Left colon (tissue), 2 donors: ENCODE data around the gene EEF1AKMT3. TPM values are rescaled to one million over a fixed set of nuclear protein-coding genes. Genes with fewer than 3 reads are reported as not detected.

Experiments used
- ATAC-seq: fragments of 200-7000 bp; cut with Tn5 transposase; one replicate; pipeline ENCODE4 v1.9.1; 2020; ENCODE audit warnings: mild to moderate bottlenecking, moderate library complexity
- DNase-seq, 2 donors: peaks; one replicate each; pipeline ENCODE4 v3.0.0-alpha.2; 2020
- intact Hi-C, 2 donors: fragments of 100-400 bp; cut with DNase I in 1 of 2; cut with micrococcal nuclease in 1 of 2; formaldehyde crosslinking; loops; one replicate each; pipeline versions ENCODE4 v1.11.2 to v1.14.0; 2022; cut with DNase I, micrococcal nuclease
- total RNA-seq, 2 donors: library from RNA; stranded (reverse); fragmentation: NEBNext Ultra II Directional; extraction: Animal tissue kit (Norgen Biotek cat#: 25700); gene quantifications; one replicate each; pipeline ENCODE4 v1.2.1, GENCODE V29; 2021
- donor health status: DM: no; HTN: no; CAD: no.
- donor health status: DM: yes; HTN: yes; CAD: no.

Gene EEF1AKMT3
- total RNA-seq, 2 donors from 2014 or later = 4.8 to 6.8 TPM

DNA sequence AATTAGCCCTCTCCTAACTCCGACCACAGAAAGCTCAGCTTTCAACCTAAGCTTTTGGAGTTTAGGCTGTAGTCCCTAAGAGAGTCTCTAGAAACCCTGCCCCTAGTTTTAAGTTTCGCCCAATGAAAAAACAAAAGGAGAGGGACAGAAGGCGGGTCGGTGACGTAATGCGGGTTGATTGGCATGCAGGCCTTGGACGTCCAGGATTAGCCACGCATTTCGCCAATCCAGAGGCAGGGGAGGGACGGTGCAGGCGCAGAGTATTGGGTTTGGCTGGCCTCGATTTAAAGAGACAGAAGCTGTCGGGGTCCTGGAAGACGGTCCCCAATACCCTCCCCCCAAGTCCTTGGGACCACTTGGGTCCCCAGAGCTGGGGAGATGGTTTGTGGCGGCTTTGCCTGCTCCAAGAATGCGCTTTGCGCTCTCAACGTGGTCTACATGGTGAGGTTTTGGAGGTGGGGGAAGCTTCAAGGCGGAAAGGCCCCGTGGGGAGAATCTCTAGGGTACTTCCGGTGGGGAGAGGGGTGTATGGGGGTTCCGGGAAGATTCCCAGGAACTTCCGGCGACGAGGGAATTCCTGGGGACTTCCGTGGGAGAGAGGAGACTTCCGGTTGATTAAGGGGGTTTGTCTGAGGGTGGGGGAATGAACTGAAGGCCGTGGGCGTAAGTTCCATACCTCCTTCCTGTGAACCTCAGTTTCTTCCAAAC is 27.5 kb upstream of the EEF1AKMT3 start, which contains the start of gene TSPAN31:
Gene TSPAN31 (plus strand): TSS at position 263 of the 708 bp plus-strand sequence. CDS start 116 bp downstream, at position 379.
- ATAC-seq (peak; percentile 92), DNase-seq (peak; percentile 98 to 99)
- intact Hi-C loops = no loop called here

DNA sequence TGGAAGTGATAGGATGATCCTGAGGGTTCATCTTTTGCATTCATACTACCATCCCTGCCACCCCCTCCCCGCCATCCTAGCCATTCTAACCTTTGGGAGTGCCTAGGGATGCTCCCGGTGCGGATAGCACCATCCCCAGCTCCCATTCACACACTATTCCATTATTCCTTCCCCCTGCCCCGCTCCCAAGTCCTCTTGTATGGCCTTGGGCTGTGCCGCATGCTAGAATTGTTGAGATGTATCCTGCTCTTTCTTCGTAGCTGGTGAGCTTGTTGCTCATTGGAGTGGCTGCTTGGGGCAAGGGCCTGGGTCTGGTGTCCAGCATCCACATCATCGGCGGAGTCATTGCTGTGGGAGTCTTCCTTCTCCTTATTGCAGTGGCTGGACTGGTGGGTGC is 26.9 kb upstream of the EEF1AKMT3 start:
- intact Hi-C loops = no loop called here
- no peak for DNase-seq
- peak; percentile 8 for ATAC-seq

DNA sequence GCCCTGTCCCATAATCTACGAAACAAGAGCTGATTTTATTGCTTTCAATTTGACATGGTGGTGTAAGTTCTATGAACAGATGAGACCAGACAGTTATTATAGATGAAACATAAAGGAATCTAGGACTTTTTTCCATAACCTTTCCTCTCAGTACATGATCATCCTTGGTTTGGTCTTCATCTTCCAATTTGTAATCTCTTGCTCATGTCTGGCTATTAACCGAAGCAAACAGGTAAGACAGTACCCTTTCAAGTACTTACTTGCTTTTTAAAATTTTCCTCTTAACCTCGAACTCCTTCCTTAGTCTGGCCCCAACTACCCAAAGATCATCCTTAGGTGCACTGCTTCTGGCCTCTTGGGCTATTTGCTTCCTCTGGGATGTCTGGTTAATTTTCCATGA is 26.4 kb upstream of the EEF1AKMT3 start:
- no peak for ATAC-seq
- intact Hi-C loops = no loop called here
- DNase-seq = no peak

DNA sequence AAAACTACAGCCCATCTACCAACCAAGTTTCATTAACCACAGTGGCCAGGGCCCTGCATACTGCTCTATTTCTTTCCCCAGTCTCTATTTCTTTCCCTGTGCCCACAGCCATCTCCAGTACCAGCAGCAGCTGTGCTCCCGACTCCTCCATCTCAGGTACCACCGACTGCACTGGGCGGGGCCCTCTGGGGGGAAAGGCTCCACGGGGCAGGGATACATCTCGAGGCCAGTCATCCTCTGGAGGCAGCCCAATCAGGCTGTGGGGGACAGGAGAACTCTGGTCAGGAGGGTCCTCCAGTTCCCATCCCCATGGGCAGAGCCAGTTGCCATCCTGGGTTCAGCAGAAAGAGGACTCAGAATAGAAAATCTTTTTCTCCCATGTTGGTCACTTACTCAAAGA is 23.4 kb upstream of the EEF1AKMT3 start:
- intact Hi-C loops = no loop called here
- DNase-seq (no peak), ATAC-seq (no peak)

DNA sequence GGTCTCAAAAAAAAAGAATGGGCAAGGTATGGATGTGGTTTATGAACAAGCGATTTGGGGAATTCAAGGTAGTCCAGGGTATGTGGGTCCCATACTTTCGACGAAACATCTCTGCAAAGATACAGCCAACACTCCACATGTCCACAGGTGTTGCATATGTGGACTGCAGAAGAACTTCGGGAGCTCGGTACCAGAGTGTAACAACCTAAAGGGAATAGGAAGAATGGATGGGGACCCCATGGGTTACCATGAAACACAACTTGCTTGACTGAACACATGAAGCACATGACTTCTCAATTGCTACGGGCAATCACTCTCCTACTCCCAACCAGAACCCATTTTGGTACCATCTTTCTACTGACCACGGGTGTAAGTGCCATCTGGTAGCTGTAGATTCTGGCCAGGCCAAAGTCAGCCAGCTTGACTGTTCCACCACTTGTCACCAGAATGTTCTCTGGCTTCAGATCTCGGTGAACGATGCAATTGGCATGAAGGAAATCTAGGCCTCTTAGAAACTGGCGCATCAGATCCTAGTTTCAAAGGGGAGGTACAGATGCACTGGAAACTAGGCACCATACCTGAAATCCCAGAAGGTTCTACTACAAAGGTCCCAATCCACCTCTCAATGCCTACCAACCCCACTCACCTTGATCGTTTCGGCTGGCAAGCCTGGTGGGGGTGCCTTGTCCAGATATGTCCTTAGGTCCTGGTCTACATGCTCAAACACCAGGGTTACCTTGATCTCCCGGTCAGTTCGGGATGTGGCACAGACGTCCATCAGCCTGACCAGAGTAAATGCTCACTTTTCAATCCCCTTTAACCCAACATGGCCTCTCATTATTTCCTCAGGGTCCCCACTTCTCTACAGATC is 21.6 kb upstream of the EEF1AKMT3 start:
- ATAC-seq = no peak

DNA sequence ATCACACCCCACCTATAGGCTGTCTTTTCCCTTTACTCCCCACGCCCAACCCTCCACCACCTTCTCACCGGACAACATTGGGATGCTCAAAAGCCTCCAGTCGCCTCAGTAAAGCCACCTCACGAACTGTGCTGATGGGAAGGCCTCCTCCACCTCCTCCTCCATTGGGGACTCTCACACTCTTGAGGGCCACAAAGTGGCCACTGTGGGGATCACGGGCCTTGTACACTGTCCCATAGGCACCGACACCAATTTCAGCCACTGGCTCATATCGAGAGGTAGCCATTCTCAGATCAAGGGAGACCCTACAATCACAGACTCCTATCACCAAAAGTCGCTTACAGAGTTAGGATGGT is 21.0 kb upstream of the EEF1AKMT3 start:
- intact Hi-C loops = no loop called here
- ATAC-seq (no peak), DNase-seq (no peak)

More for the DNA sequence above, 21.6 kb upstream of the EEF1AKMT3 start:
- intact Hi-C loops = no loop called here
- DNase-seq = no peak

DNA sequence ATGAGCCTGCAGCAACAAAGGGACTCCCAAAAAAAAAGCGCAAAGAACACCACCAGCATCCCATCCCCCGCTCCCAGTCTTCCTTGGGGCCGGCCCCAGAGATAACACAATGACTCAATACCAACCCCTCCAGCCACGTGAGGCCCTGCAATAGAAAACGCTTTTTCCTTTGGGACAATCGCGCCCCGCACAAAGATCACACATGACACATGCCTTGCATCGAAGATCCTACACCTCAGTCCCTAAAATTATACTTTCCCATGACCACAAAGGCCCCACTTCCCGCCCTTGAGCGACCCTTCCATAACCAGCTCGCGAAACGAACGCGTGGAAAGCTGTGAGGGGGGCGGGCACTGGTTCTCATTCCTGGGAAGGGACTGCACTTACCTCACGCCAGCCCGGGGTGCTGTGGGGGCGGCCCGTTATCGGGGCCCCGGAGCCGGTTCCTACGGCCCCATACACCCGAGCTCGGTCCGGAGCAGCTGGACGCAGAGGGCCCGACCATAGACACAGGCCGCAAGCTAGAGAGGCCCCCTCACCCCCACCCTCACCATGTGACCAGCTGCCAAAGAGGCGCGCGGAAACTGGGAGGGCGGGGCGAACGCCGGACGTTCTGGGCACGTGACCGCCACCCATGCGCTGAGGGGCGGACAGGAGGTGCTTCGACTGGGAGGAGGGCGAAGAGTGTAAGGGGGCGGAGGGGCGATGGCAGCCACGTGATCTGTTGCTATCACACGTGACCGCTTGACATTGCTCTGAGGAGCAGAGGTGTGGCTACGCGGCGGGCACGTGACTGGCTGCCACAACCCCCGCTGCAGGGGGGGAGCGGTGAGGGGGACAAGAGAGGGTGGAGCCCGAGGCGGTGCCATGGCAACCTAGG is 20.4 kb upstream of the EEF1AKMT3 start, which contains the start of gene CDK4:
Gene CDK4 (minus strand): TSS at position 523 of the 880 bp plus-strand sequence. CDS start 593 bp downstream, outside the sequence.
- intact Hi-C loops = no loop called here
- ATAC-seq (peak; percentile 73), DNase-seq (peak; percentile 99 to 100)

DNA sequence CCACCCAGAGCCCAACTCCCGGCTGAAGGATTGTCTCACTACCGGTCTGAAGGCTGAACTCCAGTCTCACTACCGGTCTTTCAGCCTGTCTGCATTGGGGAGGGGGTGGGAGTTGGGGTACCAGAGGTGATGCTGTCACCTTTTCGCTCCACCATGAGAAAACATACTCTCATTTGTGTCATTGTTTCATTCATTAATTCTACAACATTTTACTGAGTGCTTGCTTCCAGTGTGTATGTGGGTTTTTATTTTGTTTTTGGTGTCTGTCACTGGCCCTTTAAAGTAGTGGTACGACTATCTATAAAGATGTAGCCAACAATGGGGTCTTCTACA is 19.8 kb upstream of the EEF1AKMT3 start:
- no peak for DNase-seq
- no peak for ATAC-seq
- intact Hi-C loops = no loop called here

DNA sequence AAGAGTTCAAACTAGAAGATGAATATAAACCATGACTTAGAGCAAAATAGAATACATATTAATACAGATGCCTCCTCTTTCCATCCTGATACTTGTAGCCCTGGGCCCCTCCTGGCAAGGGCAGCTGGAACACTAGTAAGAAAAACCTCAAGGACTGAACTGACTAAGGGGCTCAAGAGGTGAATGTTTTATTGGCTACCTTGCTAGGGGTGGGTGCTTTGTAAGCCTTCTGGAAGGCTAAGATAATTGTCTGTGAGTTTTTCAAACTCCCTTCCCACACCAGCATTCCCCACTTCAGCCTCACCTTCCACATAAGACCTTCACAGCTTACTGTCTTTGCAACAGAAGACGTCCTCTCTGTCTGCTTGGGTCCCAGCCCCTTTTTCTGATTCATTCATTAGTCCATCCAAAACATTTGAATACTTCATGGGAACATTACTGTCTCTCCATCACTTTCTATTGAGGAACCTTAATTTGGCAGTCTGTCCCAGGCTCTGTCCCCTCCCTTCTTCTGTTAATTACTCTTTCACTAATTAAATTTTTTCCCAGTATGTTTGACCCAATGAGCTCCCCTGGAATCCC is 18.6 kb upstream of the EEF1AKMT3 start:
- DNase-seq (no peak), ATAC-seq (no peak)
- intact Hi-C loops = no loop called here

DNA sequence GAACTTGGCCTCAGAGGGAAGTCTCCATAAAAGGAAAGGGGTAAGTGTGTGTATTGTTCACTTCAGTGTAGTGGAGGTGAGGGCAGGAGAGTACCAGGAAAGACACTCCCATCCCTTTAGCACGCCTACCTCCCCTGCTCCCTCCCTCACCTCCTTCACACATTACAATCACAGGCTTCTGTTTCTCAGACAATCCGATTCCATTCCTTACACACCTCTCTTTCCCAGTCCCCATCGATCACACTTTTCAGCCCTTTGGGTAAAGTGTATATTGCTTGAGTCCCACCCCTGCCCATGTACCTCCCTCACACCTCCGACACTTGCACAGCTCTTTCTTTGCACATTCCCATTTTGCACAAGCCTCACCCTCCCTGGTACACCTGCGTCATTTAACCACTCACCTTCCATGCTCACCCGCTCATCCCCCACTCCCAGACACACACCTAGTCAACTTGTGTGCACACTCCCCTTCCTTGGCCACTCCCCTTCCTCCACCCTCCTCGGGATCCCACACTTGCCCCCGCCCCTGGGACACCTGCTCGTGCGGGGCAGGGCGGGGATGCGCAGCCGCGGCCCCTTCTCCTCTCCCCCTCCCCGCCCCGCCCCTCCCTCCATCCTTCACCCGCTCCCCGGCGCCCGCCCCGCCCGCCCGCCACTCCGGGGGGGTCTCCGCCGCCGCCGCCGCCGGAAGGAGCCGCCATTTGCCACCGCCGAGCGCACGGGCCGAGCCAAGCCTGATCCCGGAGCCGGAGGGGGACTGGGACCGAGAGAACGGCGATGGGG is 17.8 kb upstream of the EEF1AKMT3 start, which contains the start of gene MARCHF9:
Gene MARCHF9 (plus strand): TSS at position 693 of the 783 bp plus-strand sequence. CDS start 426 bp downstream, outside the sequence.
- intact Hi-C loops = no loop called here
- peak; percentile 89 to 95 for DNase-seq
- ATAC-seq = peak; percentile 59

DNA sequence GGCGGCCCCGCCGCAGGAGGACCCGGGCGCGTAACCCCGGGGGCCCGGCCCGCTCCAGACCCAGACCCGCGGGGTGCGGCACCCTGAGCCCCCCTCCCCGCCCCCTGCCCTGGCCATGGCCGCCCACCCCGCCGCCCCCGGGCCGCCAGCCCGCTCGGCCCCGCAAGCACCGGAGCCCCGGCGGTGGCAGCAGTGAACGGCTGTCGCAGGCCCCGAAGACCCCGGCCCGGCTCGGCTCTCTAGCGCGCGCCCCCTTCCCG is 17.3 kb upstream of the EEF1AKMT3 start:
- intact Hi-C loops = no loop called here
- DNase-seq (no peak), ATAC-seq (no peak)

DNA sequence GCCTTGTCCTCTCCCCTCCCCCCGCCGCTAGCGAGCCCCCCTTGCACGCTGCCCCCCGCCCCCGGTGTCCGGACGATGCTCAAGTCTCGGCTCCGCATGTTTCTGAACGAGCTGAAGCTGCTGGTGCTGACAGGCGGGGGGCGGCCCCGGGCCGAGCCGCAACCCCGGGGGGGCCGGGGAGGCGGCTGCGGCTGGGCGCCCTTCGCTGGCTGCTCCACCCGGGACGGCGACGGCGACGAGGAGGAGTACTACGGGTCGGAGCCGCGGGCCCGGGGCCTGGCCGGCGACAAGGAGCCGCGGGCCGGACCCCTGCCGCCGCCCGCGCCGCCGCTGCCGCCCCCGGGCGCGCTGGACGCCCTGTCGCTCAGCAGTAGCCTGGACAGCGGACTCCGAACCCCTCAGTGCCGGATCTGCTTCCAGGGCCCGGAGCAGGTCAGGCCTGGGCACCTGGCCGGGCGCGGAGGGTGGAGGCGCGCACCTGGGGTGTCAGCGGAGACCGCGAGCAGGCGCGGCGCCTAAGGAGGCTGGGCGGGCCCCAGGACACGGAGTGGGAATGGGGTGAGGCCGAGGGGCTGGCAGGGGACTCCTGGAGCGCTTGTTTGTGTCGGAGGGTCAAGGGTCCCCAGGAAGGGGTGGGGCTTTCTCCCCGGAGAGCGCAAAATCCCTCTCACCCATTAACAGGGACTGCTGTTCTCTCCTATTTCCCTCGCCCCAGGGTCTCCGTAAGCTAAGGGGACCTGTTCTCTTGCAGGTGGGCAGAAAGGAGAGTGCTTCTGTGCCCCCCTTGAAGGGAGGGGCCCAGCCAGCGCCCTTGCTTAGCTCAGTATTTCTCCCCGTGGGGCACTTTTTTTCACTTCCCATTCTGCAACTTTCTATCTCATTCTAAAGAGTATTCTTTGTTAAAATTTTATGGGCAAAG is 16.7 kb upstream of the EEF1AKMT3 start:
- intact Hi-C loops = no loop called here
- DNase-seq = peak; percentile 60 to 75
- peak; percentile 31 for ATAC-seq

DNA sequence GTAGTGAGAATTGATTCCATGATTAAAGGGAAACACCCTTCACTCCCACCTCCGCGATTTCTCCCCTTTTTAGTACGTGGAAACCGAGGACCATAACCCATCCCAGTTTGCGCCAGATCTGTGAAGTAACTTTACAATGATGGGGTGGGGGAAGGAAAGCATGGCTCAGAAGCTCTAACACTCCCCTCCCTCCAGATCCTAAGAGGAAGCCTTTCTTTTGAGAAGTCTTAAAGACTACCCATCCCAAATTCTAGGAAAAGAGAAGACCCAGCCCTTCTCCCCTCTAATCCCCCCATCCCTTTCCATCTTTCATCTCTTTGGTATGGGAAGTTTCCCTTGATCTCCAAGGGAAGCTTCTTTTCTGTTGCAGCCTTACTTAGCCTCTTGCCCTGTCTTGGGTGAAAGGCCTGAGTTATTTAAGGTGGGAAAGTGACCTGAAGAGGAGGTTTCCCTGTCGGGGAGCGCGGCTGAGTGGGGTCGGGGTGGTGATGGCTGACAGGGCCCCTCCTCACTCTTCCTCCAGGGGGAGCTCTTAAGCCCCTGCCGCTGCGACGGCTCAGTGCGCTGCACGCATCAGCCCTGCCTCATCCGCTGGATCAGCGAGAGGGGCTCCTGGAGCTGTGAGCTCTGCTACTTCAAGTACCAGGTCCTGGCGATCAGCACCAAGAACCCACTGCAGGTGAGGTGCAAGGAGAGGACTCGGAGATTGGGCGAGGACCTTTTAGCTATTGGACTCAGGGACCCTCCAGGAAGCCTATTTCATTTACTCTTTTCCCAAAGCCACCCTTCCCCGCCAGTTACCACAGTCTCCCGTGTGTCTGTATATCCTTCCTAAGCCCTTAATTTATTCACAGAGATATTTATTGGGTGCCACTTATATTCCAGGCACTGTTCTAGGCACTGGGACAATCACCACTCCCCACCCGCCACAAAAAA is 15.7 kb upstream of the EEF1AKMT3 start:
- intact Hi-C loops = no loop called here
- ATAC-seq (no peak), DNase-seq (peak in 1 of 2 donors; percentile 69)

DNA sequence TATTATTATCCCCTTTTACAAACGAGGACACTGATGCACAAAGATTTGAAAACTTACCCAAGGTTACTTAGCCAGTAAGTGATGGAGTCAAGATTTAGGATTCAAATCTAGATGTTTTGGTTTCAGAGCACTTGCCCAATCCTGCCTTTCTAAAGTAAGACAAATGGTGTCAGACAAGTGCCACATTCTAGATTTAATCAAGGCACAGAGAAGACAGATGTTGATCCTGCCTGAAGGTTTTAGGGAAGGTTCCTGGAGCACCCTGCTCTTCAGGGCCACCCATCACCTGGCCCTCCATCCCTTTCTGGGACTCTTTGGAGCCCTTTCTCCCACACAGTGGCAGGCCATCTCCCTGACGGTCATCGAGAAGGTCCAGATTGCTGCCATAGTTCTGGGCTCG is 14.6 kb upstream of the EEF1AKMT3 start:
- DNase-seq (no peak), ATAC-seq (no peak)
- intact Hi-C loops = no loop called here

DNA sequence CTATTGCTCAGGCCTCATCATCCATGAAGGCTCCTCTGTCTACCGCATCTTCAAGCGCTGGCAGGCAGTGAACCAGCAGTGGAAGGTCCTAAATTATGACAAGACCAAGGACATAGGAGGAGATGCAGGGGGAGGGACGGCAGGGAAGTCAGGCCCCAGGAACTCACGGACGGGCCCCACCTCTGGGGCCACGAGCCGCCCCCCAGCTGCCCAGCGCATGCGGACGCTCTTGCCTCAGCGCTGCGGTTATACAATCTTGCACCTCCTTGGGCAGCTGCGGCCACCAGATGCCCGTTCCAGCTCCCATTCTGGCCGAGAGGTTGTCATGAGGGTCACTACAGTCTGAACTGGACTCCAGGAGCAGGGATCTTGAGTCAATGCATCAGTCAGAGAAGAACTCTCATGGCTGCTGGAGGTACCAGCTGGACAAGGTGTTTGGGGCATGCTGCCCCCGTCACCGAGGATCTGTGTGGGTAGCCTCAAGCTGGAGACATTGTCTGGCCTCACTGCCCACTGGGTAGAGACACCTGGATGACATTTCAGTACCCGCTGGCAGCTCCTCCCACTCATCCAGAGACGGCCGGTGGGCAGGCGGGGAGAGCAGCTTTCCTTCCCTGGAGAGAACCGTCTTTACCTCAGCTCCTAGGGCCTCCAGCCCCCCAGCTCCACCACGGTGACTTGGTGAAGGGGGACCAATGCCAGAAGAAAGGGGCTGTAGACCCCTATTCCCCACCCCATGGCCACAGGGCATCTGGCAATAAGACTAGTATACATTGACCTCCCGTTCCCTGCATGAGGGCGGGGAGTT is 13.7 kb upstream of the EEF1AKMT3 start:
- DNase-seq = no peak
- intact Hi-C loops = no loop called here
- ATAC-seq = no peak
